ENCODE results near the gene CLEC14A. TPM values are rescaled to one million over a fixed set of nuclear protein-coding genes. Genes with fewer than 3 reads are reported as not detected.

The CLEC14A gene
- total and polyA plus RNA-seq, 7 donors, result 16.0 to 35.4 (median 20.2) TPM

DNA sequence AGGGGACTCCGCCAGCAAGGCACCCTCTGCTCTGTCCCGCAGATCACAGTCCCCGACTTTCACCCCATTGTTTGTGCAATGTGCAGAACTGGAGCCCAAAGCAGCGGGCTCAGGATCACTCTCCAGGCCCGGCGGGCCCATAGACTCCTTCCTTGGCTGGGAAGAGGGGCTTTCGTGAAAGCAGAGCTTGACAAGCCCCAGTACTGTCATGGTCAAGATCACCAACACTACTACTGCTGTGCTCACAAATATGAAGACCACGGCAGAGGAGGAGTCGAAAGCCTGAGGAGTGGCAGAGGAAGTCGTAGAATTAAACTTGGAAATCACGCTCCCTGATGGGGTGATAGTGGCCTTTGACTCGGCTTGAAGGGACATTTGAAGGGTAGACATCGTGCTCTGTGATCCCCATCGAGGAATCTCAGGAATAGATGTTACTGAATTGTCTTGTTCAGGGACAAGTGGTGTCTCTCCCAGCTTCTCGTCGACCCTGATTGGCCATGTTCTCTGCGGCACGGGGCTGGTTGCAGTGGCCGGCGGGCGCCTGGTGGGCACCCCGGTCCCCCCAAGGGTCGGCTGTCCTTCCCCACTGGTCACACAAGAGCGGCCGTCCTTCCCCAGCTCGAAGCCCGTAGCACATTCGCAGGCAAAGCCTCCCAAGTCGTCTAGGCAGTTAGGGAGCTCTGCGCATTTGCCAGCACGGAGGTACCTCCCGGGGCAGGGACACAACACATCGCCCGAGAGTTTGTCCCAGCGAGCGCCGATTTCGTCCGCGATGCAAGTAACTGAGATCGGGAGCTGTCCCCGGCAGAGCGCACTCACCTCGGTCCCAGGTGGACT, 1.1 kb downstream of the CLEC14A start:
- intact Hi-C loops (cut with DNase I), result no loop called here
- Histone ChIP-seq H3K4me1 (no peaks in the 10 kb centered on the region), H3K27ac (peak overlapping the region; percentile 71), H3K4me3 (peak overlapping the region; percentile 69), H3K9me3 (no peaks in the 10 kb centered on the region), H3K27me3 (ENCODE audit: insufficient read depth in 3 of 3, low read length in 2 of 3) (peaks cover 0 to 20% (median 9%) of the 10 kb centered on the region in 3 donors), H3K36me3 (ENCODE audit: insufficient read depth in 1 of 2, low read depth in 1 of 2) (no peaks in the 10 kb centered on the region)
- TF ChIP-seq, protein P1, sequence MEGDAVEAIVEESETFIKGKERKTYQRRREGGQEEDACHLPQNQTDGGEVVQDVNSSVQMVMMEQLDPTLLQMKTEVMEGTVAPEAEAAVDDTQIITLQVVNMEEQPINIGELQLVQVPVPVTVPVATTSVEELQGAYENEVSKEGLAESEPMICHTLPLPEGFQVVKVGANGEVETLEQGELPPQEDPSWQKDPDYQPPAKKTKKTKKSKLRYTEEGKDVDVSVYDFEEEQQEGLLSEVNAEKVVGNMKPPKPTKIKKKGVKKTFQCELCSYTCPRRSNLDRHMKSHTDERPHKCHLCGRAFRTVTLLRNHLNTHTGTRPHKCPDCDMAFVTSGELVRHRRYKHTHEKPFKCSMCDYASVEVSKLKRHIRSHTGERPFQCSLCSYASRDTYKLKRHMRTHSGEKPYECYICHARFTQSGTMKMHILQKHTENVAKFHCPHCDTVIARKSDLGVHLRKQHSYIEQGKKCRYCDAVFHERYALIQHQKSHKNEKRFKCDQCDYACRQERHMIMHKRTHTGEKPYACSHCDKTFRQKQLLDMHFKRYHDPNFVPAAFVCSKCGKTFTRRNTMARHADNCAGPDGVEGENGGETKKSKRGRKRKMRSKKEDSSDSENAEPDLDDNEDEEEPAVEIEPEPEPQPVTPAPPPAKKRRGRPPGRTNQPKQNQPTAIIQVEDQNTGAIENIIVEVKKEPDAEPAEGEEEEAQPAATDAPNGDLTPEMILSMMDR (IDR thresholded peaks at IDR 0.05), result no peak
- WGBS, 3 donors, result 15 to 19% (median 17%) methylated on average over 44 of the region's 44 CpGs
- DNase-seq (peak; percentile 14 to 62), ATAC-seq (peak in 2 of 4 donors; percentile 3 to 5)

- Histone ChIP-seq H3K9me3 (no peaks in the 10 kb centered on the region), H3K27ac (peak overlapping the region; percentile 71), H3K4me1 (no peaks in the 10 kb centered on the region), H3K4me3 (peak overlapping the region; percentile 69), H3K27me3 (ENCODE audit: insufficient read depth in 3 of 3, low read length in 2 of 3) (peaks cover 0 to 20% (median 9%) of the 10 kb centered on the region in 3 donors), H3K36me3 (ENCODE audit: insufficient read depth in 1 of 2, low read depth in 1 of 2) (no peaks in the 10 kb centered on the region)
- WGBS, 3 donors, result 56 to 71% (median 66%) methylated on average over 4 of the region's 4 CpGs
- intact Hi-C loops (cut with DNase I), result no loop called here
- TF ChIP-seq, protein P1 (IDR thresholded peaks at IDR 0.05), result no peak
- DNase-seq, result no peak
- ATAC-seq, result no peak
Observed at GRCh38 chr14:38253676-38254075, 2.2 kb downstream of the CLEC14A start.

- DNase-seq (no peak), ATAC-seq (no peak)
- intact Hi-C loops (cut with DNase I), result no loop called here
- H3K4me1 ChIP-seq, result no peaks in the 10 kb centered on the region
- H3K27ac ChIP-seq, result peak overlapping the region; percentile 25
- H3K9me3 ChIP-seq, result no peaks in the 10 kb centered on the region
- 65 to 76% (median 75%) methylated on average over 4 of the region's 4 CpGs for WGBS, 3 donors
- no peaks in the 10 kb centered on the region for H3K36me3 ChIP-seq (ENCODE audit: insufficient read depth in 1 of 2, low read depth in 1 of 2)
- TF ChIP-seq, protein P1 (IDR thresholded peaks at IDR 0.05), result no peak
- peaks cover 0 to 20% (median 9%) of the 10 kb centered on the region in 3 donors for H3K27me3 ChIP-seq (ENCODE audit: insufficient read depth in 3 of 3, low read length in 2 of 3)
- peak overlapping the region; percentile 69 for H3K4me3 ChIP-seq
Observed at GRCh38 chr14:38252066-38252710, 3.7 kb downstream of the CLEC14A start.

- TF ChIP-seq, protein P1 (IDR thresholded peaks at IDR 0.05), result no peak
- Histone ChIP-seq H3K36me3 (ENCODE audit: insufficient read depth in 1 of 2, low read depth in 1 of 2) (no peaks in the 10 kb centered on the region), H3K4me1 (no peaks in the 10 kb centered on the region), H3K9me3 (no peaks in the 10 kb centered on the region), H3K27ac (no peak overlapping the region), H3K27me3 (ENCODE audit: insufficient read depth in 3 of 3, low read length in 2 of 3) (peaks cover 0 to 10% (median 5%) of the 10 kb centered on the region in 3 donors), H3K4me3 (peak overlapping the region; percentile 69)
- intact Hi-C loops (cut with DNase I), result no loop called here
- no peak for DNase-seq
- no peak for ATAC-seq
Observed at GRCh38 chr14:38250331-38250730, 5.6 kb downstream of the CLEC14A start.
